CD4-positive, alpha-beta T cell treated with Interleukin-15 for 1 hour (primary cell): ENCODE measurements around the gene MESD.

Experiments used
- DNase-seq: peaks from one replicate; pipeline ENCODE4 v3.0.0-alpha.2; 2020

Gene MESD

GRCh38 chr15:80932513-80932815, 57.2 kb downstream of the MESD start:
- no peak for DNase-seq

DNA sequence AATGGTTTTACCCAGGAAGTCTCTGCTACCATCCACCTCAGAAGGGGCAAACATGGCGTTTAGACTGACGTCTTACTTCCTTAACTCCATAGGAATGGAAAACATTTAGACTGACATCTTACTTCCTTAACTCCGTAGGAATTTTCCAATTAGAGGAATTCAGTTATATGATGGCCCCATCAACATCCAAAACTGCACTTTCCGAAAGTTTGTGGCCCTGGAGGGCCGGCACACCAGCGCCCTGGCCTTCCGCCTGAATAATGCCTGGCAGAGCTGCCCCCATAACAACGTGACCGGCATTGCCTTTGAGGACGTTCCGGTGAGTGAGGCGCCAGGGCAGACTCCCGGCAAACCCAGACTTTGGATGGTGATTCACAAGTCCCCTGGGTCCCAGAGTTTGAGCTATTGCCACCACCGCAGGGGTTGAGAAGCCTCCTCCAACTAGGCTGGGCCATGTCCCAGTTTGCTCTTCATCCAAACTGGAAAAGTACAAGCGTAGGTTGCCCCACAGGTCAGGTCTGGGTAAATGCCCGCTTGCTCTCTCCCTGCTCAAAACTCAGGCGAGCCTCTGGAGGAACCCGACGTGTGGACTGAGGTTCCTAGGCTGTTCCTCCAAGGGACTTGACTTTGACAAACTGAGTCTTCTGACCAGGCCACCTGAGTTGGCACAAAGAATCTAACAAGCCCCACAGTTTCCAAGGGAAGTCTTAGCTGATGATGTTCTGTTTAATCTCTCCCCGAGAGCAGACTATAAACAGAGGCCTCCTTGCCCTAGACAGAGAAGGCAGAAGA, 57.7 kb downstream of the MESD start:
- no peak for DNase-seq

- no peak for DNase-seq
Measured at GRCh38 chr15:80931191-80931590, 58.4 kb downstream of the MESD start.

DNA sequence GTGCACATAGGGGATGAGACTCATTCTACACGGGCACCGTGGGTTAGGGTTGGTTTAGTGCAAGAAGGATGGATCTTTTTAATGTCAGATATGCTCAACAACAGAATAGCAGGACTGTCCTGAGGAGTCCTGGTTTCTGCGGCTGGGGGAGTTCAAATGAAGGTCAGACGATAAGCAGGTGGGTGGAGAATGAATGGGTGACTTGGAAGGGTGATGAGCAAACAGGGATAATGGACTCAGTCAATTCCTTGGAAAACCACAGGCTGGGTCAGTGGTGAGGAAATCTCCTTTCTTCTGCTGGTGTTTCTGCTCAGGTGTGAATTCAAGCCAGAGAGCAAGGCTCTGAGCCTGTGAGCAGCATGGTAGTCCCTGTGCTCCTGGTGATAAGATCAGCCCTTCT, 59.9 kb downstream of the MESD start:
- no peak for DNase-seq

DNA sequence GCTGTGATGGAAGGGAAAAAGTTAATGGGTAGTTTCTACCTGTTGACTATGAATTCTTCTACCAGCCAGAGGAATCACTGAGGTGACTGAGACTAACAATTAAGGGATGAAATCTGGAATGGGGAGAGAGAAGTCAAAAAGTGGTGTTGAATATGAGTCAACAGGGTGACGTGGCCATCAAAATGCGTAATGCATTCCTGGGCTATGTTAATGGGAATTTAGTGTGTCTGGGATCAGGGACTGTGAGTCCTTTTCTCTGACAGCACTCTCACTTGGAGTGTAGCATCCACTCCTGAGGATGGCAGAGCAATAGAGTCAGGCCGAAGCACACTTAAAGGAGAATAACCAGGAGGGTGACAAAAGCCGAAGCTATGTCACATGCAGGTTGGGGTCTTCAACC, 60.4 kb downstream of the MESD start:
- no peak for DNase-seq

- no peak for DNase-seq
Measured at GRCh38 chr15:80926126-80926525, 63.5 kb downstream of the MESD start.

GRCh38 chr15:80925597-80926059, 64.0 kb downstream of the MESD start:
- no peak for DNase-seq

- no peak for DNase-seq
Measured at GRCh38 chr15:80924278-80924677, 65.3 kb downstream of the MESD start.

DNA sequence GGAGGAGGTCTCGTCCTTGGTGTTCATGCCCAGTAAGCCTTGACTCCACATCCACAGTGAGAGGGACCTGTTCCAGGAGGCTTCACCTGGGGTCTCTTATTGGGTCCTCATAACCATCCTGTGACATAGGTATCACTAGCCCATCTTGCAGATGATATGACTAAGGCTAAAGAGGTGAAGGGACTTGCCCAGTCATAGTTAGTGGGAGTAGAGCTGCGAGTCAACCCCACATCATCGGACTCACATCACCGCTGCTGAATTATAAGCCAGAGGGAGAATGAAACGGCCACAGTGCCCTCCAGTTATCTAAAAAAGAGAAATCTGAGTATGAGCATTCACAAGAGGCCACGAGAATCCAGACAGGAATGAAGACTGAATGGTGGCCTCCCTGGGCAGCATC, 66.0 kb downstream of the MESD start:
- no peak for DNase-seq

DNA sequence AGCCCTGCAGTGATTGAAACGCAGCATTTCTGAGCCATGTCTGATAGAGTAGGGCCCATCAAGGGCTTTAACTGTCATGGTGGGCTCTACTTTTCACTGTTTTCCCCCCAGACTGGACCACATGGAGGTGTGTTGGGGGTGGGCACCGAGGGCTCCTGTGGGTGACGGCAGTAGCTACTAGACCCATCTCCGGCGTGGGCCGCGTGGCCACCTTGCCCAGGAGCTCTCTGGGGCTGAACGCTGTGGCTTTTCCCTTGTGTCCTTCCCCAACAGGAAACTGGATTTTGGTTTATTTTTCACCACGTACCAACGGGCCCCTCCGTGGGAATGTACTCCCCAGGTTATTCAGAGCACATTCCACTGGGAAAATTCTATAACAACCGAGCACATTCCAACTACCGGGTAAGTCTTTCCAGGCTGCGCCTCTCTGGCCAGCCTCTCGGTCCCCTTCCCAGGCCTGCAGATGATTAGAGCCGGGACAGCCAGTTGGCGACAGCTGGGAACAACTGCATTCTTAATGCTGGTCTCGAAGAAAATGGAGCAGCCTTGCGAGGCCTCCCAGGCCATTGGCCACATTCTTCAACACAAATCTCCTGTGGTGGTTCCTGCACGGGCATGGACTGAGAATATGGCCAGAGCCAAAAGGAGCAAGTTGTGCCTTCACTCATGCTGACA, 67.7 kb downstream of the MESD start:
- DNase-seq, result no peak

DNA sequence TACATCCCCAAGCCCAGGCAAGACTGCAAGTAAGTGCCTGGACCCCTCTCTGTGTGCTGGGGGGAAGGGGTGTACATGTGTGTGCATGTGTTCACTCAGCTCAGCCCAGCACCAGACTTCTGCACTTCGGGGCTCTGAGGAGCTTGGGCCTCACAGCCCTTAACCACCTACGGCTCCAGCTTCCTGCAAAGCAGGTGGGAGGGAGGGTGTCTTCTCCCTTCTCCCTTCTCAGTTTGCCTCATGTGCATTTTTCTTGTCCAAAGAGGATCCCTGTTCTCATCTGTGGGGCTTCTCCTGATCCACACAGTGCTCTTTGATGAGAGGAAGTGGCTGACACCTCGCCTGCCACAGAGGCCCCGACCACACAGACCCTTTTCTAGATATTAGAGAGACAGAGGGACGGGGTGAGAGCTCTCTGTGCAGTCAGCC, 69.3 kb downstream of the MESD start:
- DNase-seq, result no peak

DNA sequence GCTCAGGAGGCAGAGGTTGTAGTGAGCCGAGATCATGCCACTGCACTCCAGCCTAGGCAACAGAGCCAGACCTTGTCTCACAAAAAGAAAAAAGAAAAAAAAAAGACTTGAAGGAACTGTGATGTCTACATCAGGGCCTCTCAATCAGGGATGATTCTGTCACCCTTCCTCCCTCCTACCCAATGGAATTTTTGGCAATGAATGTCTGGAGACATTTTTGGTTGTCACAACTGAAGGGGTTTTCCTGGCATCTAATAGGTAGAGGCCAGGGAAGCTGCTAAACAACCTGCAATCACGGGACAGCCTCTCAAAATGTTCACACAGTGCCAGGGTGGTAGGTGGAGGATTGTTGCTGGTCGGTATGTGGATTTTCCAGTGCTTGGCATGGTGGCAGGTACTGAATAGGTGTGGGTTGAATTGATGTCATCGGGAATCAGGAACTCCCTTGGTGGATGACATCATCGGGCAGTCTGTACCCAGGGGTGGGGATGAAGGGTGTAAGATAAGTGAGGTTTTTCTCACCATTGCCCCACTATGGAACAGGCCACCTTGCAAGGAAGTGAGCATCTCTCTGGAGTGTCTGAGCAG, 71.3 kb downstream of the MESD start:
- no peak for DNase-seq

DNA sequence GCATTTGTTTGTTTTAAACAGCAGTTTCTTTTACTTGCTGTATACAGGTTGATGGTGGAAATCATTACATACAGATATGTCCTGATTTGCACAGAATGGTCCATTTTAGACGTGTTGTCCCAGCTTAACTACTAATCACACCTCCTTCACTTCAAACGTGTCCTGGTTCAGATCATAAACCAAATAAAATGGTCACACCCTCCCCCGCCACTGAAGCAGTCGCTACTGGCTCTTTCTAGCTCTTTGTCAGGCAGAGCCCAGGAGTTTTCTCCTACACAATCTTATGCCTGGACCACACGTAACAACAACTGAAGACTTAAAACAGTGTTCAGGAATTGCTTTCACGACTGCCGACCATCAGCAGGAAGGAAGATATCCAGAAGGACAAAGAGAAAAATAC, 73.6 kb downstream of the MESD start:
- no peak for DNase-seq

- DNase-seq, result no peak
Measured at GRCh38 chr15:80915472-80915871, 74.1 kb downstream of the MESD start.

DNA sequence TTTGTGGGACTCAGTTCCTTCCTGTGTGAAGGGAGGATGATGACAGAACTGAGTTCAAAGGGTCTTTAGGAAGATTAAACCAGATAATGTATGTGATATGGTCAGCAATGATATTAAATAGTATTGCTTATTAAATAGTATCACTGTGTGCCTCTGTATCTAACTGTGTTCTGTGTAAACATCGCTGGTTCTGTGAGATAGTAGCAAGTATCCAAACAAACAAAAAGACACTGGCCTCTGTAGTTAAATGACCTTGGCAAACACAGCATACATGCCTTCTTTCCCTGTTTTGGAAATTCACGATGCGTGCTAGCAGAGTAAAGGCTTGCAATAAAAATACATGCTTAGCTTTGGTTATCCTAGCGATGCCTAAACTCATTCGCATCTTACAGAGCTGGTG, 76.1 kb downstream of the MESD start:
- DNase-seq, result no peak

DNA sequence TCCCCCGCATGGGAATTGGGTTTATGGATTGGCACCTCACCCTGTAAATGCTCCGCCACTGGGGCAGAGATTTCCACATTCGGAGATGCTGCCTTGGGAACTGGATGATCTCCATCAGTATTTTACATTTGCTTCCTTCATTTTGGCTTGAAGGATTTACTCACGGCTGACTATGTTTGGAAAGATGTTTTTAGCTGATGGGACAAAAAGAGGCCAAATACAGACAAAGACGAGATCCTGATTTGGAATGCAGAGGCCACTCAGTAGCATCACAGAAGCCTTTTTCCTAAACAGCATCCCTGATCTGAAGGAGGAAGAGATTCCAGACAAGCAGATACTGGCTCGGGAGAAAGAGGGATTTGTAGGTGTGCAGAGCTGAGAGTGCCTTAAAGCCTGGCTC, 76.9 kb downstream of the MESD start:
- no peak for DNase-seq

DNA sequence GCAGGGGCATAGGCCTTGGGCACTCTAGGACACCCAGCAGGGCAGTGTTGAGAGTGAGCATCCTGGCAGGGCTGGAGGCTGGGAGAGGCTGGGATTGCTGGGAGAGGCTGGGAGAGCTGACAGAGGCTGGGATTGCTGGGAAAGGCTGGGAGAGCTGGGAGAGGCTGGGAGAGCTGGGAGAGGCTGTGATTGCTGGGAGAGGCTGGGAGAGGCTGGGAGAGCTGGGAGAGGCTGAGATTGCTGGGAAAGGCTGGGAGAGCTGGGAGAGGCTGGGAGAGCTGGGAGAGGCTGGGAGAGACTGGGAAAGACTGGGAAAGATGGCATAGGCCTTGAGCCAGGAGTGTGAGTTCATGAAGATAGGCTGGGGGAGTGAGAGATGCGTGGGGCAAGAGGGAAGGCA, 77.8 kb downstream of the MESD start:
- DNase-seq, result no peak

DNA sequence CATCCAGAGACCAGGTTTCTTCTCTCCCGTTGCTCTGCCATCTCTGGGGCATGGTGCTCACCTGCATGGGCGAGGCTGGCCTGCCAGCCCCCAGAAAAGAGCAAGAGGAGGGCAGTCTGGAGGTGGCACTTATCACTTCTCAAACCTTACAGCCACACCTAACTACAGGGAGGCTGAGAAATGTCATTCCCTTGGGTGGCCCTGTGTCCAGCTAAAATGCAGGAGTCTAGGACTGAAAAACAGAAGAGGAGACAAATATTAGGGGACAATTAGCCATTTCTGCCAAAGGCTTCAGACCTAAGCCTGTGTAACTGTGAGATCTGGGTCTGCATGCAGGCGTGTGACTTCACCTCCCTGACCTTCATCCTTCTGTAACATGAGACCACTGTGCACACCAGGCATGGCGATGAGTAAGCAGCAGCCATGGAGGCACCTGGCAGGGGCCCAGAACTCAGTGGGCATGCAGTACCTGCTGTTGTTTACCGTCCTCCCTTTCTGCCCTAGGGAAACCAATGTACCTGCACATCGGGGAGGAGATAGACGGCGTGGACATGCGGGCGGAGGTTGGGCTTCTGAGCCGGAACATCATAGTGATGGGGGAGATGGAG, 83.4 kb downstream of the MESD start:
- no peak for DNase-seq

- no peak for DNase-seq
Measured at GRCh38 chr15:80904998-80905397, 84.6 kb downstream of the MESD start.

- DNase-seq, result no peak
Measured at GRCh38 chr15:80902298-80902801, 87.3 kb downstream of the MESD start.

DNA sequence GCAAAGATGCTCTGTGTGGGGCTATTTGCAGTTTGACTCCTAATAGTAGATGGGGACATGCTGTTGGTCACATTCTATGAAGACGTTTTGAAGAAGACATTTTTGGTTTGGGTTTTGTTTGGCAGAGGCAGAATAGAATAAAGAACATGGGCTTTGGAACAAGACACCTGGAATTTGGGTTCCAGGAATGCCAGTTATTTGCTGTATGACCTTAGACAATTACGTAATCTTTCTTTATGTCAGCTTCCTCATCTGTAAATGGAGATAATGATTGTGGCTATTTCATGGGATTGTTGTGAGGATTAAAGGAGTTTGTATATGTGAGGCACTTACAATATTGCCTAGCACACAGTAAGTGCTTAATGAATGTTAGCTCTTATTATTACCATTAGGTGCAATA, 91.6 kb downstream of the MESD start:
- no peak for DNase-seq
